AG04449 (cell line): ENCODE measurements around the gene ATP6V0A1.
"Not testable (repeated sequence)": the region's sequence is repeated elsewhere in the genome, so short reads cannot be mapped to it uniquely, and the experiment has no call there.

Experiments
- CTCF ChIA-PET: fragments of 350-600 bp; formaldehyde crosslinking; extraction: SDS; loops from one replicate; lab custom pipeline; 2021; ENCODE audit warnings: antibody characterized with exemption; lab: Yijun Ruan, JAX
- POLR2A ChIA-PET: fragments of 400-600, 350-600 bp; formaldehyde crosslinking; extraction: SDS; loops from one replicate; lab custom pipeline; 2020; ENCODE audit warnings: antibody characterized with exemption, inconsistent platforms; lab: Yijun Ruan, JAX
- DNase-seq: peaks from one replicate; pipeline ENCODE4 v3.0.0-alpha.2; 2010; ENCODE audit warnings: low read depth, low spot score
- H3K4me3 ChIP-seq: 2 replicates; pipeline ENCODE4 v1.5.1; 2011; ENCODE audit warnings: low read depth, mild to moderate bottlenecking, control low read depth, low read length
- TF ChIP-seq, protein P1 (sequence below): IDR thresholded peaks from one replicate; pipeline ENCODE4 v1.5.1; 2011; ENCODE audit warnings: mild to moderate bottlenecking, moderate library complexity, low read length, control low read depth, inconsistent platforms; ENCODE audit not compliant: insufficient read depth; ENCODE audit errors: missing control alignments

ATP6V0A1 gene

DNA sequence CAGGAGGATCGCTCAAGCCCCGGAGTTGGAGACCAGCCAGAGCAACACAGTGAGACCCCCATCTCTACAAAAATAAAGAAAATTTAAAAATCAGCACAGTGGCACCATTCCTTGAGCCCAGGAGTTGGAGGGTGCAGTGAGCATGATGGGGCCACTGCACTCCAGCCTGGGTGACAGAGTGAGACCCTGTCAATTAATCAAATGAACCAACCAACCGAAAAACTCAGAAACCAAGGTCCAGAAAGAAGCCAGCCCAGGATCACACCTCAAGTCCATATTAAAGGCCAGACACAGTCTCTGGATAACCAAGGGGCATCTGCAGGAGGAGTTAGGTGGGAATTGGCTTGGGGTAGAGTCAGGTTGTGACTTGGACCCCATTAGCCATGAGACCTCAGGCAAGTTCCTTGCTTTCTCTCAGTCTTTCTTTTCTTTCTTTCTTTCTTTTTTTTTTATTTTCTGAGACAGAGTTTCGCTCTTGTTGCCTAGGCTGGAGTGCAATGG, 96.5 kb downstream of the ATP6V0A1 start:
- ChIA-PET CTCF (interaction anchor here (1.3 to 2.0 kb wide), 2 partner anchors 9 to 23 kb away, joined by 3 to 5 read pairs; partner anchors contain the start of gene PSMC3IP), POLR2A (interaction anchor here (0.8 to 1.2 kb wide), 5 partner anchors 10 to 132 kb away, joined by 3 to 6 read pairs (median 4); partner anchors contain the start of genes CAVIN1 and MLX)
- H3K4me3 ChIP-seq = peak overlapping the region; percentile 78
- TF ChIP-seq, protein P1, sequence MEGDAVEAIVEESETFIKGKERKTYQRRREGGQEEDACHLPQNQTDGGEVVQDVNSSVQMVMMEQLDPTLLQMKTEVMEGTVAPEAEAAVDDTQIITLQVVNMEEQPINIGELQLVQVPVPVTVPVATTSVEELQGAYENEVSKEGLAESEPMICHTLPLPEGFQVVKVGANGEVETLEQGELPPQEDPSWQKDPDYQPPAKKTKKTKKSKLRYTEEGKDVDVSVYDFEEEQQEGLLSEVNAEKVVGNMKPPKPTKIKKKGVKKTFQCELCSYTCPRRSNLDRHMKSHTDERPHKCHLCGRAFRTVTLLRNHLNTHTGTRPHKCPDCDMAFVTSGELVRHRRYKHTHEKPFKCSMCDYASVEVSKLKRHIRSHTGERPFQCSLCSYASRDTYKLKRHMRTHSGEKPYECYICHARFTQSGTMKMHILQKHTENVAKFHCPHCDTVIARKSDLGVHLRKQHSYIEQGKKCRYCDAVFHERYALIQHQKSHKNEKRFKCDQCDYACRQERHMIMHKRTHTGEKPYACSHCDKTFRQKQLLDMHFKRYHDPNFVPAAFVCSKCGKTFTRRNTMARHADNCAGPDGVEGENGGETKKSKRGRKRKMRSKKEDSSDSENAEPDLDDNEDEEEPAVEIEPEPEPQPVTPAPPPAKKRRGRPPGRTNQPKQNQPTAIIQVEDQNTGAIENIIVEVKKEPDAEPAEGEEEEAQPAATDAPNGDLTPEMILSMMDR = no peak
- no peak for DNase-seq

DNA sequence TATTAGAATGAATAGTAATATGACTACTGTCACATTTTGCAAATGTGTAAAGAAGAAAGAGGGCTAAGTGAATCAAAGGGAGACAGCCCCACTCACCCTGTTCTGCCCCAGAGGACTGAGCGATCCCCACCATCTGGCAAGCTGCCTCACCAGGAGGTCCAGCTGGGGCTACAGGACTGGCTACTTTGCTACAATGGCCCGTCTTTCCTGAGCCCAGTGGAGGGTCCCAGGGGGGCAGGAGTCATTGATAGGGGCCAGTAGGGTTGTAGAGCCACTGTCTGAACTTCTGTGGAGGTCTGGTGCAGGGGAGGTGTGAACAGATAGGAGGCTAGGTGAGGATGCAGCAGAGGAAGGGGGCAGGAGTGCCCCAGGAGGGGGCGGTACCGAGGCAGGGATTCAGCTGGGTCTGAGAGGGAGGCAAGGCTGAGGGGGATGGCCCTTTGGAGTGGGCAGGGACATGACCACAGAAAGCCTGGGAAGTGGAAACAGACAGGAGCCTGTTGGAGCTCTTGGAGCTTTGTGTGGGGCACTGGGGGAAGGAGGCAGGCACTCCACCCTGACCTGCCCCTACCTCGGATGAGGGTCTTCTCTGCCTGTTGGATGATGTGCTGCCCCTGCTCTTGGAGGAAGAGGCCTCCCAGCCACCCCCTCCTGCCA, 97.4 kb downstream of the ATP6V0A1 start:
- DNase-seq, POLR2A ChIA-PET, H3K4me3 ChIP-seq: not testable (repeated sequence)
- CTCF ChIA-PET = interaction anchor here (2.0 kb wide), 1 partner anchor 22 kb away, joined by 5 read pairs; the partner anchor contains the start of gene PSMC3IP

DNA sequence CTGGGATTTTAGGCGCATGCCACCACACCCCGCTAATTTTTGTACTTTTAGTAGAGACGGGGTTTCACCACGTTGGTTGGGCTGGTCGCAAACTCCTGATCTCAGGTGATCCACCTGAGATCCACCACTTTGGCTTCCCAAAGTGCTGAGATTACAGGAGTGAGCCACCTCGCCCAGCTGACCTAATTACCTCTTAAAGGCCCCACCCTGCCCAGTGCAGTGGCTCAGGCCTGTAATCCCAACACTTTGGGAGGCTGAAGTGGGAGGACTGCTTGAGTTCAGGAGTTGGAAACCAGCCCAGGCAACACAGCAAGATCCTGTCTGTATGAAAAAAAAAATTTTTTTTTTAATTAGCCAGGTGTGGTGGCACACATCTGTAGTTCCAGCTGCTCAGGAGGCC, 100.4 kb downstream of the ATP6V0A1 start:
- CTCF ChIA-PET = no interaction called here
- DNase-seq = no peak
- POLR2A ChIA-PET = interaction anchor here (0.9 to 1.0 kb wide), 2 partner anchors 11 to 136 kb away, joined by 3 read pairs; partner anchors contain the start of gene CAVIN1
- TF ChIP-seq, protein P1 = no peak
- H3K4me3 ChIP-seq = no peak overlapping the region

DNA sequence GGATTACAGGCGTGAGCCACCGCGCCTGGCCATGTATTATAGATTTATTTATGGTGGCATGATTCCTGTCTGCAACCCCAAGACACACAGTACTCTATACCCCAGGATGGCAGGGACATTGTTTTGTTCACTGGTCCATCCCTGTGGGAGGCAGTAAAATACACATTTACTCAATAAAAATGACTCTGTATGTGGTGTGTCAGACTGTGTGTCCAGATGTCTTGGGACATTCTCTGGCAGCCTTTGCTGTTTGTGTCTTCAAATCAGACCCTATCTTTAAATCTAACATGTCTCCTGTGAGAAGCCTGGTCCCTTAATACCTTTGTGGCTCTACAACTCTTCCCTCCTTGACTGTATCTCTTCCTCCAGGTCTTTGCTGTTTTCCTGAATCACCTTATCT, 101.6 kb downstream of the ATP6V0A1 start:
- CTCF ChIA-PET = no interaction called here
- no peak for DNase-seq
- TF ChIP-seq, protein P1 = no peak
- H3K4me3 ChIP-seq = no peak overlapping the region
- POLR2A ChIA-PET = interaction anchor here (0.9 kb wide), 1 partner anchor 17 kb away, joined by 3 read pairs; the partner anchor contains the start of gene PSMC3IP

DNA sequence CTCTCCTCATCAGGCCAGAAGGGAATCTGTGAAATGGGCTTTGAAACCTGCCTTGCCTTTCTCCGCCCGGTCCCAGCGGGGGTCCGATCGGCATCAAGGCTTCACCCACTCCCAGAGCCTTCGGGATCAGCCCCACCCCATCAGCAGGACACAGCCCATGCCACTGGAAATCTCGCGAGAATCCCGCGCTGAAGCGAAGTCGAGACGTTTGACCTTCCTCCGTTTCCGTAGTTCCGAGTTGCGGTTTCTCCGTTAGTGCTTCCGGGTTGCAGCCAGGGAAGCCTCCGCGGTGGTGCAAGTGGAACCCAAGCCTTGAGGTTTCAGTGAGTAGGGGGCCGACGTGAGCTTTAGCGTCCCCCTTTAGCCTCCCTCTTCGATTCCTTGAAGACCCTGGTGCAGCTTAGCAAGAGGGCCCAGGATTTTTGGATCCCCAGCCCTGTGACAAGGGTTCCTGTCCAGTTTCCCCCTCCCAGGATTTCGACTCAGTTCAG, 103.3 kb downstream of the ATP6V0A1 start, which contains the start of gene COASY:
Gene COASY (plus strand): TSS at position 252 of the 491 bp plus-strand sequence. CDS start 475 bp downstream, outside the sequence.
- H3K4me3 ChIP-seq = peak within 1 kb of the TSS; percentile 83
- CTCF ChIA-PET = no interaction called here
- TF ChIP-seq, protein P1 = no peak
- POLR2A ChIA-PET = no interaction called here
- peak; percentile 85 for DNase-seq

DNA sequence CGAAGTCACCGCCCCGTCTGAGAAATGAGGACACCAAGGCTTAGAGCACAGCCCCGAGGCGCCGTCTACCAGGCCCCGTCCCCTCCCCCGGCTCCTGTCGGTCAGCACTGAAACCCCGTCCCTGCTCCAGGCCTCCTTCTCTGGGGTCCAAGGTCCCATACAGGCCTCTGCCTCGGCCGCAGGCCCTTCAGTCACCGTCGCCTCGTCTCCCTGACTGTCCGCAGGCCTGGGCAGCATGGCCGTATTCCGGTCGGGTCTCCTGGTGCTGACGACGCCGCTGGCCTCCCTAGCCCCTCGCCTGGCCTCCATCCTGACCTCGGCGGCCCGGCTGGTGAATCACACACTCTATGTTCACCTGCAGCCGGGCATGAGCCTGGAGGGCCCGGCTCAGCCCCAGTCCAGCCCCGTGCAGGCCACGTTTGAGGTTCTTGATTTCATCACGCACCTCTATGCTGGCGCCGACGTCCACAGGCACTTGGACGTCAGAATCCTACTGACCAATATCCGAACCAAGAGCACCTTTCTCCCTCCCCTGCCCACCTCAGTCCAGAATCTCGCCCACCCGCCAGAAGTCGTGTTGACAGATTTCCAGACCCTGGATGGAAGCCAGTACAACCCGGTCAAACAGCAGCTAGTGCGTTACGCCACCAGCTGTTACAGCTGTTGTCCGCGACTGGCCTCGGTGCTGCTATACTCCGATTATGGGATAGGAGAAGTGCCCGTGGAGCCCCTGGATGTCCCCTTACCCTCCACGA, 103.9 kb downstream of the ATP6V0A1 start:
- ChIA-PET CTCF (interaction anchor here (6.5 kb wide), 1 partner anchor 16 kb away, joined by 53 read pairs; the partner anchor contains the start of gene PSMC3IP), POLR2A (no interaction called here)
- TF ChIP-seq, protein P1 = no peak
- DNase-seq = no peak
- H3K4me3 ChIP-seq = peak overlapping the region; percentile 83
